SK-N-SH (cell line): ENCODE measurements around the gene CDC27. TPM values are rescaled to one million over a fixed set of nuclear protein-coding genes. Genes with fewer than 3 reads are reported as not detected.
"Not testable (repeated sequence)": the region's sequence is repeated elsewhere in the genome, so short reads cannot be mapped to it uniquely, and the experiment has no call there.

Source experiments
- CTCF ChIA-PET: fragments of 300-600, 350-600 bp; formaldehyde crosslinking; extraction: SDS; loops from one replicate; lab custom pipeline; 2021; lab: Yijun Ruan, JAX
- POLR2A ChIA-PET: fragments of 350-600 bp; sonication (Branson Sonifier 250); formaldehyde crosslinking; extraction: SDS; loops from one replicate; lab custom pipeline; 2020; ENCODE audit warnings: antibody characterized with exemption, inconsistent platforms; lab: Yijun Ruan, JAX
- DNase-seq: peaks from one replicate; pipeline ENCODE4 v3.0.0; 2012
- H2AFZ ChIP-seq: fragments of 200-600 bp; sonication (generic); 2 replicates; pipeline ENCODE4 v1.8.1; 2016; ENCODE audit warnings: antibody characterized with exemption, mild to moderate bottlenecking, low read depth
- H3F3A ChIP-seq: fragments of 200-600 bp; sonication (generic); replicated peaks from 2 replicates; pipeline ENCODE3; 2016; ENCODE audit warnings: antibody characterized with exemption, mild to moderate bottlenecking; ENCODE audit not compliant: insufficient read depth
- H3K27ac ChIP-seq, 2 experiments: fragments of 200-500 bp in 1 of 2; fragments of 200-600 bp in 1 of 2; sonication (Bioruptor generic) in 1 of 2; sonication (generic), shearing (Covaris generic) in 1 of 2; 2 replicates each; pipeline versions ENCODE4 v1.5.1 to v1.6.1; 2014 to 2016; ENCODE audit warnings: low read depth in 2 of 2, inconsistent platforms in 1 of 2, low read length in 1 of 2, mild to moderate bottlenecking in 1 of 2, mixed read lengths in 1 of 2
- H3K27me3 ChIP-seq: fragments of 200-600 bp; sonication (generic), shearing (Covaris generic); 2 replicates; pipeline ENCODE4 v1.6.1; 2016; ENCODE audit warnings: mixed run types; ENCODE audit not compliant: insufficient read depth
- H3K36me3 ChIP-seq, 2 experiments: fragments of 200-500 bp in 1 of 2; fragments of 200-600 bp in 1 of 2; sonication (Bioruptor generic) in 1 of 2; sonication (generic) in 1 of 2; replicated peaks in 1 of 2; 2 replicates each; pipeline versions ENCODE3 to v1.5.1; 2014 to 2016; ENCODE audit warnings: low read length in 1 of 2, mild to moderate bottlenecking in 1 of 2; ENCODE audit not compliant: insufficient read depth in 2 of 2, control insufficient read depth in 1 of 2
- H3K4me1 ChIP-seq, 2 experiments: fragments of 200-500 bp in 1 of 2; fragments of 200-600 bp in 1 of 2; sonication (Bioruptor generic) in 1 of 2; sonication (generic), shearing (Covaris generic) in 1 of 2; 2 replicates each; pipeline versions ENCODE4 v1.5.1 to v1.6.1; 2014 to 2016; ENCODE audit warnings: low read depth in 1 of 2, low read length in 1 of 2, mixed run types in 1 of 2; ENCODE audit not compliant: insufficient read depth in 2 of 2, control insufficient read depth in 1 of 2
- H3K4me2 ChIP-seq: fragments of 200-600 bp; sonication (generic), shearing (Covaris generic); 2 replicates; pipeline ENCODE4 v1.6.1; 2017; ENCODE audit warnings: mixed run types
- H3K4me3 ChIP-seq, 2 experiments: fragments of 200-500 bp in 1 of 2; fragments of 200-600 bp in 1 of 2; sonication (Bioruptor generic) in 1 of 2; sonication (generic), shearing (Covaris generic) in 1 of 2; 2 replicates each; pipeline versions ENCODE4 v1.5.1 to v1.8.1; 2014 to 2016; ENCODE audit warnings: low read depth in 2 of 2, inconsistent platforms in 1 of 2, low read length in 1 of 2, mild to moderate bottlenecking in 1 of 2, mixed read lengths in 1 of 2, moderate library complexity in 1 of 2
- H3K79me2 ChIP-seq: fragments of 200-600 bp; sonication (generic); 2 replicates; pipeline ENCODE4 v1.8.1; 2017; ENCODE audit warnings: mild to moderate bottlenecking; ENCODE audit not compliant: insufficient read depth
- H3K9ac ChIP-seq: fragments of 200-600 bp; sonication (generic); 2 replicates; pipeline ENCODE4 v1.6.1; 2017; ENCODE audit warnings: mixed run types
- H3K9me2 ChIP-seq: fragments of 200-600 bp; sonication (generic); 2 replicates; pipeline ENCODE4 v1.6.1; 2017; ENCODE audit warnings: mixed run types
- H3K9me3 ChIP-seq: fragments of 200-600 bp; sonication (generic); 2 replicates; pipeline ENCODE4 v1.6.1; 2017; ENCODE audit warnings: mixed run types, mild to moderate bottlenecking, moderate library complexity
- H4K20me1 ChIP-seq: fragments of 200-600 bp; sonication (generic); 2 replicates; pipeline ENCODE4 v1.6.1; 2017; ENCODE audit warnings: mild to moderate bottlenecking, mixed run types; ENCODE audit not compliant: insufficient read depth
- CHD2 ChIP-seq: fragments of 150-350 bp; IDR thresholded peaks from 2 replicates; pipeline ENCODE4 v1.6.1; 2018; ENCODE audit warnings: low read length; ENCODE audit not compliant: partially characterized antibody
- FOSL2 ChIP-seq: IDR thresholded peaks from 2 replicates; pipeline ENCODE4 v1.4.0; 2012; ENCODE audit warnings: low read depth, mild to moderate bottlenecking, moderate library complexity, borderline replicate concordance
- JUND ChIP-seq: IDR thresholded peaks from 2 replicates; pipeline ENCODE4 v1.4.0; 2012
- PBX3 ChIP-seq: IDR thresholded peaks from 2 replicates; pipeline ENCODE4; 2012
- RCOR1 ChIP-seq: fragments of 150-350 bp; IDR thresholded peaks from 2 replicates; pipeline ENCODE4 v1.6.1; 2017; ENCODE audit warnings: antibody characterized with exemption, low read length
- TCF12 ChIP-seq: IDR thresholded peaks from 2 replicates; pipeline ENCODE4 v1.4.0; 2012
- WGBS: methylation state at CpG from one replicate; pipeline ENCODE4 v1.1.6; 2017; ENCODE audit warnings: low lambda C conversion rate; 5-methylcytosine and 5-hydroxymethylcytosine counted together
- polyA plus RNA-seq, 3 experiments: library from polyadenylated mRNA; depleted of rRNA; stranded (reverse); fragments of >200 nt; gene quantifications; 2 replicates each; pipeline ENCODE4 v1.2.3, GENCODE V29; 2012
- TF ChIP-seq, protein P1 (sequence below): IDR thresholded peaks from 2 replicates; pipeline ENCODE4 v1.4.0; 2012; ENCODE audit warnings: low read depth, borderline replicate concordance

Gene CDC27
- polyA plus RNA-seq, 1 of the 3 experiments (the other 2 are of a cell fraction), result 44.3 TPM

GRCh38 chr17:47072886-47073285 lies 116.2 kb downstream of the CDC27 start:
- 64% methylated on average over 5 of the region's 5 CpGs for WGBS
- H4K20me1 ChIP-seq, result no peaks in the 10 kb centered on the region
- H3K27ac ChIP-seq, result peak overlapping the region in 1 of 2 experiments; percentile 45; a peak in 1 of 4 replicates
- no peak overlapping the region for H3K9ac ChIP-seq
- no peaks in the 10 kb centered on the region for H3K36me3 ChIP-seq
- H3K79me2 ChIP-seq, result 0 out of 2 replicates have a peak, but pooled peaks cover 8% of the 10 kb centered on the region
- ChIA-PET CTCF (interaction anchor here (0.7 kb wide), 1 partner anchor 231 kb away, joined by 3 read pairs; no protein-coding TSS in a partner anchor), POLR2A (interaction anchor here (1.1 kb wide), 1 partner anchor 16 kb away, joined by 3 read pairs; no protein-coding TSS in a partner anchor)
- no peaks in the 10 kb centered on the region; the same call in 1 of the 2 replicates for H3K9me2 ChIP-seq
- H3F3A ChIP-seq, result peaks cover 19% of the 10 kb centered on the region
- H3K4me2 ChIP-seq, result no peak overlapping the region
- peak; percentile 63 for DNase-seq
- H3K9me3 ChIP-seq, result no peaks in the 10 kb centered on the region
- no peaks in the 10 kb centered on the region for H3K27me3 ChIP-seq
- no peak overlapping the region for H3K4me3 ChIP-seq
- TF ChIP-seq JUND (no peak), CHD2 (peak; percentile 47), RCOR1 (0 out of 2 replicates have a peak, but pooled peaks have one; percentile 49), TCF12 (peak; percentile 73)
- TF ChIP-seq, protein P1, sequence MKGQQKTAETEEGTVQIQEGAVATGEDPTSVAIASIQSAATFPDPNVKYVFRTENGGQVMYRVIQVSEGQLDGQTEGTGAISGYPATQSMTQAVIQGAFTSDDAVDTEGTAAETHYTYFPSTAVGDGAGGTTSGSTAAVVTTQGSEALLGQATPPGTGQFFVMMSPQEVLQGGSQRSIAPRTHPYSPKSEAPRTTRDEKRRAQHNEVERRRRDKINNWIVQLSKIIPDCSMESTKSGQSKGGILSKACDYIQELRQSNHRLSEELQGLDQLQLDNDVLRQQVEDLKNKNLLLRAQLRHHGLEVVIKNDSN, result peak; percentile 35; the same call in 1 of the 2 replicates
- H3K4me1 ChIP-seq, result peaks cover 7 to 11% of the 10 kb centered on the region in 2 experiments; a peak in 3 of 4 replicates
- no peak overlapping the region for H2AFZ ChIP-seq

GRCh38 chr17:47071171-47071570 lies 117.9 kb downstream of the CDC27 start:
- H4K20me1 ChIP-seq, CTCF ChIA-PET, H3K27ac ChIP-seq, H2AFZ ChIP-seq, H3K4me3 ChIP-seq, H3K4me2 ChIP-seq, H3K9ac ChIP-seq, H3K36me3 ChIP-seq, H3K27me3 ChIP-seq, DNase-seq, H3K9me2 ChIP-seq, POLR2A ChIA-PET, H3K9me3 ChIP-seq: not testable (repeated sequence)
- peaks cover 7 to 16% of the 10 kb centered on the region in 2 experiments; a peak in 3 of 4 replicates for H3K4me1 ChIP-seq
- H3K79me2 ChIP-seq, result peaks cover 19% of the 10 kb centered on the region; the same call in 1 of the 2 replicates
- WGBS, result 97% methylated on average over 2 of the region's 2 CpGs
- H3F3A ChIP-seq, result peaks cover 22% of the 10 kb centered on the region

DNA sequence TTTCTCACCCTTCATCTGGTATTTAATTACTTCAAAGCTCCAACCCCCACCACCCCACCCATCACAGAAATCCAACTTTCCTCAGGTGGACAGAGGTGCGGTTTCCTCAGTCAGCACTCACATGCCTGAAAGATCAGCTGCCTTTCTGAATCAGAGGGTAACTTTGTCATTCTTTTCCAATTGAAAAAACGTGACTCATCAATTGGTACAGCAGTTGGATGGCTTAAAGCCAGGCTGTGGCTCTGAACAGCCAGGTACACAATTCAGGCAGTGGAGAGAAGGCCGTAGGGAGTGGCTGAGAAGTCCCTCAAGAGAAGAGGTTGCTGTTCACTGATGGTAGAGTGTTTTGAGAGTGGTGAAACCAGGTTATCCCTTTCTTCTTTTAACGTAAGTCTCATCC lies 118.8 kb downstream of the CDC27 start:
- Histone ChIP-seq H3F3A (peaks cover 27% of the 10 kb centered on the region), H3K36me3 (peaks cover 2 to 11% of the 10 kb centered on the region in 2 experiments), H3K4me1 (peaks cover 7 to 17% of the 10 kb centered on the region in 2 experiments; a peak in 3 of 4 replicates), H3K79me2 (peaks cover 28% of the 10 kb centered on the region), H3K27ac (peak overlapping the region in 1 of 2 experiments; percentile 4; a peak in 1 of 4 replicates)
- H2AFZ ChIP-seq, H3K4me3 ChIP-seq, H3K9me2 ChIP-seq, H4K20me1 ChIP-seq, H3K9ac ChIP-seq, CTCF ChIA-PET, H3K4me2 ChIP-seq, POLR2A ChIA-PET, H3K27me3 ChIP-seq, DNase-seq, H3K9me3 ChIP-seq: not testable (repeated sequence)
- peak; percentile 48; the same call in 1 of the 2 replicates for TF ChIP-seq FOSL2
- TF ChIP-seq PBX3, result peak; percentile 50; the same call in 1 of the 2 replicates
- TF ChIP-seq JUND, result peak; percentile 37; the same call in 1 of the 2 replicates
- peak; percentile 40; the same call in 1 of the 2 replicates for TF ChIP-seq TCF12
- WGBS, result 53% methylated on average over 4 of the region's 4 CpGs

Other genes with a start within 250 kb of the CDC27 start
- not detected in 2 replicates for gene RPRML, start 210.0 kb downstream of the CDC27 start, polyA plus RNA-seq (2012; rRNA removed)
- not detected in 2 replicates for gene MYL4, start 20.1 kb upstream of the CDC27 start, polyA plus RNA-seq (2012; rRNA removed)
- gene ITGB3, start 64.5 kb upstream of the CDC27 start, polyA plus RNA-seq (2012; rRNA removed), result 4.4 and 4.6 TPM in 2 replicates
- 0.16 and 0.36 TPM in 2 replicates for gene EFCAB13, start 134.7 kb upstream of the CDC27 start, polyA plus RNA-seq (2012; rRNA removed)